KOPT-K1 (cell line): ENCODE measurements around the gene SULT6B1.

Source experiments
- H3K27ac ChIP-seq: fragments of 200-600 bp; sonication (generic); 2 replicates; pipeline ENCODE4 v1.5.1; 2016; ENCODE audit warnings: antibody characterized with exemption, mild to moderate bottlenecking, low read depth, low read length; ENCODE audit not compliant: poor library complexity, severe bottlenecking
- H3K36me3 ChIP-seq: fragments of 200-600 bp; sonication (generic); 2 replicates; pipeline ENCODE4 v1.5.1; 2017; ENCODE audit warnings: antibody characterized with exemption, mild to moderate bottlenecking, low read length, moderate library complexity; ENCODE audit not compliant: insufficient read depth
- H3K9me3 ChIP-seq: fragments of 200-600 bp; sonication (generic); 2 replicates; pipeline ENCODE4 v1.5.1; 2017; ENCODE audit warnings: antibody characterized with exemption, low read length, mild to moderate bottlenecking; ENCODE audit not compliant: insufficient read depth, poor library complexity, severe bottlenecking

Gene SULT6B1

GRCh38 chr2:37143974-37144373 lies 44.5 kb downstream of the SULT6B1 start:
- Histone ChIP-seq H3K27ac (no peak overlapping the region), H3K36me3 (peaks cover 96% of the 10 kb centered on the region), H3K9me3 (no peaks in the 10 kb centered on the region)

GRCh38 chr2:37142546-37142945 lies 45.9 kb downstream of the SULT6B1 start:
- H3K27ac ChIP-seq, result no peak overlapping the region
- peaks cover 96% of the 10 kb centered on the region for H3K36me3 ChIP-seq
- H3K9me3 ChIP-seq, result no peaks in the 10 kb centered on the region

GRCh38 chr2:37132914-37133313 lies 55.6 kb downstream of the SULT6B1 start:
- peaks cover 100% of the 10 kb centered on the region for H3K36me3 ChIP-seq
- H3K9me3 ChIP-seq, result no peaks in the 10 kb centered on the region
- no peak overlapping the region for H3K27ac ChIP-seq

- Histone ChIP-seq H3K36me3 (peaks cover 98% of the 10 kb centered on the region), H3K9me3 (no peaks in the 10 kb centered on the region), H3K27ac (no peak overlapping the region)
These were observed 63.1 kb downstream of the SULT6B1 start for GRCh38 chr2:37125416-37125815.

GRCh38 chr2:37119157-37119556 lies 69.3 kb downstream of the SULT6B1 start:
- peaks cover 90% of the 10 kb centered on the region for H3K36me3 ChIP-seq

More at GRCh38 chr2:37119157-37119556, 69.3 kb downstream of the SULT6B1 start:
- Histone ChIP-seq H3K9me3 (no peaks in the 10 kb centered on the region), H3K27ac (no peak overlapping the region)
